Bone marrow (tissue), 2 donors: ENCODE measurements around the gene HOXB7.

Experiments
- DNase-seq, 2 donors: peaks; one replicate each; lab custom pipeline; 2025; lab: John Stamatoyannopoulos, UW

The HOXB7 gene

GRCh38 chr17:48579471-48579759 lies 31.4 kb downstream of the HOXB7 start:
- no peak for DNase-seq

- DNase-seq: peak in 1 of 2 donors; percentile 77
These were observed 32.0 kb downstream of the HOXB7 start for GRCh38 chr17:48578616-48579470.

- DNase-seq: peak in 1 of 2 donors; percentile 77
These were observed 32.7 kb downstream of the HOXB7 start, which contains the start of gene HOXB4 for GRCh38 chr17:48577946-48578615. TSS of gene HOXB4 (minus strand) at chr17:48578350. CDS start at chr17:48578319, 31 bp downstream.

- peak in 1 of 2 donors; percentile 29 for DNase-seq
These were observed 33.4 kb downstream of the HOXB7 start for GRCh38 chr17:48577330-48577945.

GRCh38 chr17:48576479-48577309 lies 34.1 kb downstream of the HOXB7 start:
- no peak for DNase-seq

GRCh38 chr17:48575673-48576478 lies 34.9 kb downstream of the HOXB7 start:
- no peak for DNase-seq

GRCh38 chr17:48575066-48575582 lies 35.7 kb downstream of the HOXB7 start:
- DNase-seq: no peak

- no peak for DNase-seq
These were observed 36.2 kb downstream of the HOXB7 start for GRCh38 chr17:48574505-48575065.

GRCh38 chr17:48571826-48572417 lies 38.9 kb downstream of the HOXB7 start:
- DNase-seq: no peak

GRCh38 chr17:48571024-48571818 lies 39.6 kb downstream of the HOXB7 start:
- no peak for DNase-seq

- DNase-seq: no peak
These were observed 40.3 kb downstream of the HOXB7 start for GRCh38 chr17:48570325-48571023.

- DNase-seq: no peak
These were observed 41.0 kb downstream of the HOXB7 start for GRCh38 chr17:48569674-48570324.

- DNase-seq: no peak
These were observed 41.6 kb downstream of the HOXB7 start for GRCh38 chr17:48569240-48569582.

- DNase-seq: no peak
These were observed 42.1 kb downstream of the HOXB7 start for GRCh38 chr17:48568499-48569239.

- DNase-seq: no peak
These were observed 43.0 kb downstream of the HOXB7 start for GRCh38 chr17:48567646-48568354.

GRCh38 chr17:48567209-48567608 lies 43.6 kb downstream of the HOXB7 start:
- DNase-seq: no peak

- no peak for DNase-seq
These were observed 44.1 kb downstream of the HOXB7 start for GRCh38 chr17:48566717-48567116.
